Right kidney (tissue), 1 donor: ENCODE data around the gene ABHD4.
A peak's percentile ranks its signal among the peaks of the same experiment; 100 is the strongest.
"Not testable (repeated sequence)": the region's sequence is repeated elsewhere in the genome, so short reads cannot be mapped to it uniquely, and the experiment has no call there.

Experiments
- DNase-seq: peaks from one replicate; pipeline ENCODE4 v3.0.0-alpha.2; 2016

ABHD4 gene

GRCh38 chr14:22560662-22561365 is 37.3 kb upstream of the ABHD4 start:
- DNase-seq, result no peak

GRCh38 chr14:22561366-22561660 is 36.8 kb upstream of the ABHD4 start:
- DNase-seq, result no peak

GRCh38 chr14:22561661-22562579 is 36.2 kb upstream of the ABHD4 start:
- no peak for DNase-seq

GRCh38 chr14:22563987-22564386 is 34.1 kb upstream of the ABHD4 start:
- DNase-seq, result no peak

- no peak for DNase-seq
These were observed 33.6 kb upstream of the ABHD4 start for GRCh38 chr14:22564463-22564862.

GRCh38 chr14:22565391-22565945 is 32.6 kb upstream of the ABHD4 start:
- no peak for DNase-seq

- DNase-seq, result not testable (repeated sequence)
These were observed 31.8 kb upstream of the ABHD4 start for GRCh38 chr14:22566266-22566665.

- no peak for DNase-seq
These were observed 31.3 kb upstream of the ABHD4 start for GRCh38 chr14:22566845-22567244.

- DNase-seq, result no peak
These were observed 30.7 kb upstream of the ABHD4 start for GRCh38 chr14:22567437-22567836.

- DNase-seq, result no peak
These were observed 28.9 kb upstream of the ABHD4 start for GRCh38 chr14:22569106-22569736.

- no peak for DNase-seq
These were observed 28.4 kb upstream of the ABHD4 start for GRCh38 chr14:22569737-22570131.

- peak; percentile 63 for DNase-seq
These were observed 27.8 kb upstream of the ABHD4 start for GRCh38 chr14:22570132-22570949.

- DNase-seq, result no peak
These were observed 25.5 kb upstream of the ABHD4 start for GRCh38 chr14:22572562-22573058.

- no peak for DNase-seq
These were observed 24.3 kb upstream of the ABHD4 start for GRCh38 chr14:22573804-22574203.

- DNase-seq, result no peak
These were observed 20.7 kb upstream of the ABHD4 start for GRCh38 chr14:22577334-22577908.

- no peak for DNase-seq
These were observed 18.9 kb upstream of the ABHD4 start for GRCh38 chr14:22579236-22579635.

GRCh38 chr14:22579881-22580280 is 18.2 kb upstream of the ABHD4 start:
- no peak for DNase-seq

GRCh38 chr14:22580625-22581024 is 17.5 kb upstream of the ABHD4 start:
- no peak for DNase-seq

- DNase-seq, result no peak
These were observed 14.1 kb upstream of the ABHD4 start for GRCh38 chr14:22583994-22584393.

GRCh38 chr14:22587247-22587646 is 10.9 kb upstream of the ABHD4 start:
- DNase-seq, result no peak

GRCh38 chr14:22587677-22588422 is 10.2 kb upstream of the ABHD4 start:
- DNase-seq, result not testable (repeated sequence)
